HEK293 (cell line): ENCODE results near the gene LDLRAD3.

Experiments
- CTCF ChIA-PET: fragments of 350-600 bp; formaldehyde crosslinking; extraction: SDS; loops from one replicate; lab custom pipeline; 2021; ENCODE audit warnings: antibody characterized with exemption; lab: Yijun Ruan, JAX
- POLR2A ChIA-PET: fragments of 300-600 bp; formaldehyde crosslinking; extraction: SDS; loops from one replicate; lab custom pipeline; 2020; ENCODE audit warnings: antibody characterized with exemption, inconsistent platforms; lab: Yijun Ruan, JAX
- H3K27ac ChIP-seq: fragments of 200-500 bp; sonication (Bioruptor generic); 2 replicates; pipeline ENCODE4 v1.5.1; 2014; ENCODE audit warnings: low read depth, low read length, control low read depth, inconsistent platforms; ENCODE audit errors: extremely low read depth
- H3K36me3 ChIP-seq, 2 experiments: fragments of 200-500 bp in 1 of 2; sonication (Bioruptor generic) in 1 of 2; 1 replicate in 1 of 2; 2 replicates in 1 of 2; pipeline ENCODE4 v1.5.1; 2014 to 2017; ENCODE audit warnings: inconsistent platforms in 2 of 2, low read length in 2 of 2; ENCODE audit not compliant: control insufficient read depth in 2 of 2, insufficient read depth in 1 of 2
- H3K4me1 ChIP-seq: fragments of 200-500 bp; sonication (Bioruptor generic); 2 replicates; pipeline ENCODE4 v1.5.1; 2014; ENCODE audit warnings: mild to moderate bottlenecking, low read length, inconsistent platforms; ENCODE audit not compliant: control insufficient read depth, insufficient read depth
- H3K4me3 ChIP-seq: 2 replicates; pipeline ENCODE4 v1.5.1; 2011; ENCODE audit warnings: low read depth, mild to moderate bottlenecking, control low read depth, low read length, moderate library complexity
- H3K9me3 ChIP-seq: fragments of 200-500 bp; sonication (Bioruptor generic); 2 replicates; pipeline ENCODE4 v1.5.1; 2014; ENCODE audit warnings: low read depth, low read length, inconsistent platforms; ENCODE audit not compliant: control insufficient read depth, insufficient read depth
- KLF16 ChIP-seq: fragments of 450-650 bp; formaldehyde crosslinking; IDR thresholded peaks from 2 replicates; pipeline ENCODE4 v1.5.1; 2017; ENCODE audit warnings: missing biosample characterization, missing genetic modification characterization
- MZF1 ChIP-seq: fragments of 450-650 bp; formaldehyde crosslinking; IDR thresholded peaks from 2 replicates; pipeline ENCODE4 v1.5.1; 2017; ENCODE audit warnings: missing biosample characterization, missing genetic modification characterization, borderline replicate concordance
- SCRT2 ChIP-seq: fragments of 450-650 bp; formaldehyde crosslinking; IDR thresholded peaks from 2 replicates; pipeline ENCODE4 v1.5.1; 2016; ENCODE audit warnings: missing biosample characterization, missing genetic modification characterization
- TRIM28 ChIP-seq: IDR thresholded peaks from 2 replicates; pipeline ENCODE4 v1.6.1; 2011; ENCODE audit warnings: low read length, control low read depth, borderline replicate concordance
- ZNF184 ChIP-seq: fragments of 450-650 bp; IDR thresholded peaks from 2 replicates; pipeline ENCODE4 v1.5.1; 2018; ENCODE audit warnings: missing biosample characterization, mild to moderate bottlenecking, missing genetic modification characterization
- ZNF354C ChIP-seq: fragments of 450-650 bp; formaldehyde crosslinking; IDR thresholded peaks from 2 replicates; pipeline ENCODE4 v1.5.1; 2016; ENCODE audit warnings: missing biosample characterization, missing genetic modification characterization, low read depth, borderline replicate concordance
- ZNF488 ChIP-seq: fragments of 450-650 bp; formaldehyde crosslinking; IDR thresholded peaks from 2 replicates; pipeline ENCODE4 v1.5.1; 2016; ENCODE audit warnings: missing biosample characterization, missing genetic modification characterization
- ZNF670 ChIP-seq: fragments of 450-650 bp; formaldehyde crosslinking; IDR thresholded peaks from 2 replicates; pipeline ENCODE4 v1.5.1; 2016; ENCODE audit warnings: missing biosample characterization, missing genetic modification characterization, low read depth
- ZNF704 ChIP-seq: fragments of 450-650 bp; formaldehyde crosslinking; IDR thresholded peaks from 2 replicates; pipeline ENCODE4 v1.5.1; 2016; ENCODE audit warnings: missing biosample characterization, missing genetic modification characterization
- ZNF791 ChIP-seq: fragments of 450-650 bp; formaldehyde crosslinking; IDR thresholded peaks from 2 replicates; pipeline ENCODE4 v1.5.1; 2016; ENCODE audit warnings: missing biosample characterization, missing genetic modification characterization
- ZSCAN30 ChIP-seq: fragments of 450-650 bp; IDR thresholded peaks from 2 replicates; pipeline ENCODE4 v1.5.1; 2018; ENCODE audit warnings: missing biosample characterization, mild to moderate bottlenecking, missing genetic modification characterization, moderate library complexity
- TF ChIP-seq, protein P1 (sequence below): sonication (generic); formaldehyde crosslinking; IDR thresholded peaks from 2 replicates; pipeline ENCODE4 v1.8.1; 2022; ENCODE audit warnings: mild to moderate bottlenecking, moderate library complexity, missing genetic modification reagents
- TF ChIP-seq, protein P2 (sequence below): fragments of 450-650 bp; formaldehyde crosslinking; IDR thresholded peaks from 2 replicates; pipeline ENCODE4 v1.5.1; 2016; ENCODE audit warnings: missing biosample characterization, missing genetic modification characterization, borderline replicate concordance

LDLRAD3 gene

DNA sequence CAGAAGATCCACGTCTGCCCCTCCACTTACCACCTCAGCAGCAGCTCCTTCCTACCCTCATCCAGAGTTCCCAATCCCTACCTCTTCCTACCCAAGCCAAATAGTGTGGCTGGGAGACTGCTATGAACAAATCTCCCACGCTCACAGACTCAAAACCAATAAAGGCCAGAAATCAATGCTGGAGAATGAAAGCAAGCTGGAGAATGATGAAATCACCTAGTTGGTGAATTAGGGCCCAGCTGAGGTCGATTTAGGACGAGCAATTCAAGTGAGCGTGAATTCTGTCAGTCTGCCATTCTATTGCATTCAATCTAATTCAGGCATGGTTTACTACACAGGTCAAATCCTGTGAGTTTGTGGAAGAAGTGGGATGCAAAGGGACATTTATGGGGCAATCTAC lies 322.9 kb downstream of the LDLRAD3 start:
- H3K27ac ChIP-seq = no peak overlapping the region
- H3K36me3 ChIP-seq = no peaks in the 10 kb centered on the region
- H3K4me3 ChIP-seq = no peak overlapping the region
- no peaks in the 10 kb centered on the region for H3K4me1 ChIP-seq
- ChIA-PET CTCF (interaction anchor here (0.6 to 5.1 kb wide), 27 partner anchors 7 to 1242 kb away, joined by 3 to 63 read pairs (median 3); no protein-coding TSS in a partner anchor), POLR2A (no interaction called here)
- H3K9me3 ChIP-seq = no peaks in the 10 kb centered on the region
- TF ChIP-seq ZNF791 (tag by site-specific recombination) (no peak), MZF1 (tag by site-specific recombination) (no peak), SCRT2 (tag by site-specific recombination) (no peak), ZNF184 (tag by site-specific recombination) (no peak)
- TF ChIP-seq, protein P1, sequence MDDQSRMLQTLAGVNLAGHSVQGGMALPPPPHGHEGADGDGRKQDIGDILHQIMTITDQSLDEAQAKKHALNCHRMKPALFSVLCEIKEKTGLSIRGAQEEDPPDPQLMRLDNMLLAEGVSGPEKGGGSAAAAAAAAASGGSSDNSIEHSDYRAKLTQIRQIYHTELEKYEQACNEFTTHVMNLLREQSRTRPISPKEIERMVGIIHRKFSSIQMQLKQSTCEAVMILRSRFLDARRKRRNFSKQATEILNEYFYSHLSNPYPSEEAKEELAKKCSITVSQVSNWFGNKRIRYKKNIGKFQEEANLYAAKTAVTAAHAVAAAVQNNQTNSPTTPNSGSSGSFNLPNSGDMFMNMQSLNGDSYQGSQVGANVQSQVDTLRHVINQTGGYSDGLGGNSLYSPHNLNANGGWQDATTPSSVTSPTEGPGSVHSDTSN (CRISPR knock-in tag) = no peak

GRCh38 chr11:36268337-36268985 lies 324.6 kb downstream of the LDLRAD3 start:
- ChIA-PET POLR2A (interaction anchor here (1.1 kb wide), 1 partner anchor 233 kb away, joined by 3 read pairs; no protein-coding TSS in a partner anchor), CTCF (interaction anchor here (0.5 to 5.1 kb wide), 7 partner anchors 10 to 447 kb away, joined by 3 to 63 read pairs (median 11); no protein-coding TSS in a partner anchor)
- no peaks in the 10 kb centered on the region for H3K4me1 ChIP-seq
- H3K9me3 ChIP-seq = no peaks in the 10 kb centered on the region
- peaks cover 0 to 8% of the 10 kb centered on the region in 2 experiments; a peak in 1 of 3 replicates for H3K36me3 ChIP-seq
- no peak overlapping the region for H3K4me3 ChIP-seq
- no peak overlapping the region for H3K27ac ChIP-seq
- TF ChIP-seq ZNF704 (tag by site-specific recombination) = no peak
- TF ChIP-seq KLF16 (tag by site-specific recombination) = no peak
- no peak for TF ChIP-seq ZNF670 (tag by site-specific recombination)
- TF ChIP-seq ZNF488 (tag by site-specific recombination) = no peak
- TF ChIP-seq TRIM28 = no peak

- H3K4me1 ChIP-seq = no peaks in the 10 kb centered on the region
- ChIA-PET POLR2A (no interaction called here), CTCF (interaction anchor here (0.7 to 1.4 kb wide), 3 partner anchors 10 to 448 kb away, joined by 3 read pairs; no protein-coding TSS in a partner anchor)
- H3K4me3 ChIP-seq = no peak overlapping the region
- H3K36me3 ChIP-seq = peaks cover 0 to 21% of the 10 kb centered on the region in 2 experiments; a peak in 1 of 3 replicates
- no peak overlapping the region for H3K27ac ChIP-seq
- no peak for TF ChIP-seq ZNF354C (tag by site-specific recombination)
- TF ChIP-seq ZSCAN30 = no peak
- TF ChIP-seq, protein P2, sequence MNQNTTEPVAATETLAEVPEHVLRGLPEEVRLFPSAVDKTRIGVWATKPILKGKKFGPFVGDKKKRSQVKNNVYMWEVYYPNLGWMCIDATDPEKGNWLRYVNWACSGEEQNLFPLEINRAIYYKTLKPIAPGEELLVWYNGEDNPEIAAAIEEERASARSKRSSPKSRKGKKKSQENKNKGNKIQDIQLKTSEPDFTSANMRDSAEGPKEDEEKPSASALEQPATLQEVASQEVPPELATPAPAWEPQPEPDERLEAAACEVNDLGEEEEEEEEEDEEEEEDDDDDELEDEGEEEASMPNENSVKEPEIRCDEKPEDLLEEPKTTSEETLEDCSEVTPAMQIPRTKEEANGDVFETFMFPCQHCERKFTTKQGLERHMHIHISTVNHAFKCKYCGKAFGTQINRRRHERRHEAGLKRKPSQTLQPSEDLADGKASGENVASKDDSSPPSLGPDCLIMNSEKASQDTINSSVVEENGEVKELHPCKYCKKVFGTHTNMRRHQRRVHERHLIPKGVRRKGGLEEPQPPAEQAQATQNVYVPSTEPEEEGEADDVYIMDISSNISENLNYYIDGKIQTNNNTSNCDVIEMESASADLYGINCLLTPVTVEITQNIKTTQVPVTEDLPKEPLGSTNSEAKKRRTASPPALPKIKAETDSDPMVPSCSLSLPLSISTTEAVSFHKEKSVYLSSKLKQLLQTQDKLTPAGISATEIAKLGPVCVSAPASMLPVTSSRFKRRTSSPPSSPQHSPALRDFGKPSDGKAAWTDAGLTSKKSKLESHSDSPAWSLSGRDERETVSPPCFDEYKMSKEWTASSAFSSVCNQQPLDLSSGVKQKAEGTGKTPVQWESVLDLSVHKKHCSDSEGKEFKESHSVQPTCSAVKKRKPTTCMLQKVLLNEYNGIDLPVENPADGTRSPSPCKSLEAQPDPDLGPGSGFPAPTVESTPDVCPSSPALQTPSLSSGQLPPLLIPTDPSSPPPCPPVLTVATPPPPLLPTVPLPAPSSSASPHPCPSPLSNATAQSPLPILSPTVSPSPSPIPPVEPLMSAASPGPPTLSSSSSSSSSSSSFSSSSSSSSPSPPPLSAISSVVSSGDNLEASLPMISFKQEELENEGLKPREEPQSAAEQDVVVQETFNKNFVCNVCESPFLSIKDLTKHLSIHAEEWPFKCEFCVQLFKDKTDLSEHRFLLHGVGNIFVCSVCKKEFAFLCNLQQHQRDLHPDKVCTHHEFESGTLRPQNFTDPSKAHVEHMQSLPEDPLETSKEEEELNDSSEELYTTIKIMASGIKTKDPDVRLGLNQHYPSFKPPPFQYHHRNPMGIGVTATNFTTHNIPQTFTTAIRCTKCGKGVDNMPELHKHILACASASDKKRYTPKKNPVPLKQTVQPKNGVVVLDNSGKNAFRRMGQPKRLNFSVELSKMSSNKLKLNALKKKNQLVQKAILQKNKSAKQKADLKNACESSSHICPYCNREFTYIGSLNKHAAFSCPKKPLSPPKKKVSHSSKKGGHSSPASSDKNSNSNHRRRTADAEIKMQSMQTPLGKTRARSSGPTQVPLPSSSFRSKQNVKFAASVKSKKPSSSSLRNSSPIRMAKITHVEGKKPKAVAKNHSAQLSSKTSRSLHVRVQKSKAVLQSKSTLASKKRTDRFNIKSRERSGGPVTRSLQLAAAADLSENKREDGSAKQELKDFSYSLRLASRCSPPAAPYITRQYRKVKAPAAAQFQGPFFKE (tag by site-specific recombination) = no peak
- H3K9me3 ChIP-seq = no peaks in the 10 kb centered on the region
Observed at GRCh38 chr11:36270701-36271100, 326.8 kb downstream of the LDLRAD3 start.
